Tibial nerve (tissue), 4 donors: ENCODE measurements around the gene CENPV. TPM values are rescaled to one million over a fixed set of nuclear protein-coding genes. Genes with fewer than 3 reads are reported as not detected.
A peak's percentile ranks its signal among the peaks of the same experiment; 100 is the strongest.

ENCODE experiments used
- DNase-seq, 2 donors: peaks; one replicate each; pipeline ENCODE4 v3.0.0-alpha.2; 2019; ENCODE audit warnings: low spot score in 2 of 2
- H3K27ac ChIP-seq, 4 donors: fragments of 200-600 bp; sonication (generic) in 3 of 4; one replicate each; pipeline ENCODE4 v1.5.1; 2017 to 2019; ENCODE audit warnings: mild to moderate bottlenecking in 1 of 4
- H3K27me3 ChIP-seq, 2 donors: fragments of 200-600 bp; sonication (generic) in 1 of 2; one replicate each; pipeline versions ENCODE4 v1.5.1 to v1.6.0; 2017 to 2019
- H3K36me3 ChIP-seq, 3 donors: fragments of 200-600 bp; sonication (generic); one replicate each; pipeline ENCODE4 v1.5.1; 2018 to 2019
- H3K4me1 ChIP-seq, 4 donors: fragments of 200-600 bp; sonication (generic) in 3 of 4; one replicate each; pipeline ENCODE4 v1.5.1; 2017 to 2019
- H3K4me3 ChIP-seq, 4 donors: fragments of 200-600 bp; sonication (generic) in 3 of 4; one replicate each; pipeline ENCODE4 v1.5.1; 2017 to 2019; ENCODE audit warnings: mild to moderate bottlenecking in 1 of 4, moderate library complexity in 1 of 4
- H3K9me3 ChIP-seq, 4 donors: fragments of 200-600 bp; sonication (generic) in 3 of 4; one replicate each; pipeline ENCODE4 v1.5.1; 2017 to 2019
- EP300 ChIP-seq, 2 donors: sonication (generic); formaldehyde crosslinking; IDR thresholded peaks; one replicate each; pipeline ENCODE4 v1.6.1; 2017; ENCODE audit warnings: antibody characterized with exemption in 2 of 2, mild to moderate bottlenecking in 1 of 2
- POLR2A ChIP-seq, 2 donors: fragments of 450-650 bp; IDR thresholded peaks; one replicate each; pipeline ENCODE4 v1.6.1; 2017; ENCODE audit warnings: antibody characterized with exemption in 2 of 2, mild to moderate bottlenecking in 2 of 2, moderate library complexity in 2 of 2
- WGBS, 2 donors: methylation state at CpG; one replicate each; pipeline ENCODE4 v1.1.5; 2018; 5-methylcytosine and 5-hydroxymethylcytosine counted together
- total RNA-seq, 4 donors: library from RNA; depleted of rRNA; stranded (reverse); fragments of >200 nt; gene quantifications; one replicate each; pipeline ENCODE4 v1.1.0, GENCODE V29; 2016
- TF ChIP-seq, protein P1 (sequence below), 5 experiments: fragments of 200-600 bp in 3 of 5; fragments of 450-650 bp in 2 of 5; sonication (generic) in 3 of 5; IDR thresholded peaks; one replicate each; pipeline ENCODE4 v1.5.1; 2016 to 2019; ENCODE audit warnings: antibody characterized with exemption in 5 of 5, mild to moderate bottlenecking in 3 of 5, moderate library complexity in 2 of 5

Gene CENPV
- total RNA-seq, 4 donors from 2014 or later, result 8.5 to 23.1 (median 12.8) TPM

DNA sequence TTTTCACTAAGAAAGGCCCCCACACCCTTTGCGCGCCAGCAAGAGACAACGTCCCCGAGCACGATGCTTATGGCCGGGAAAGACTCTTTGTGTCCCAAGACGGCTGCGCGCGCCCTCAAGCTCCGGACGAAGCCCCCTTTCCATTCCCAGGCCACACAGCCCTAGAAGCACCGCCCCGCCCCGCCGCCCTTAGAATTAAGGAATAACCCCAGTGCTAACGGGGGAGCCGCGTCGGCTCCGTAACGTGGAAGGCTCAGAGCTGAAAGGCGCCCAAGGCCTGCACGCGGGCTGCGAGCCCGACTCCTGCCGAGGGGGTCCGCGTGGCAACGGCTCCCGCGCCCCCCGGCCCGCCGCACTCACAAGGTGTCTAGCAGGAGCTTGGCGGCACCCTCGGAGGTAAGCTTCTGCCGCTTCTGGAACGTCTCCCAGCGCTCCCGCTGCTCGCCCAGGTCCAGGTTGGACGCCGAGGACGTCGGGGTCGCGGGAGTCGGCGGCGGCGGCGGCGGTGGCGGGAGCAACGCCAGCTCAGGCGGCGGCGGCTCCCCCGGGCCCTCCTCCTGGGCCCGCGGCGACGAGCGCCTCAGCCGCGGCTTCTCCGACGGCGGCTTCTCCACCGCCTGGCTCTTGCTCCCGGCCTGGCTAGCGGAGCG lies 477 bp downstream of the CENPV start:
- Histone ChIP-seq H3K27me3 (peaks cover 0 to 33% of the 10 kb centered on the region in 2 donors), H3K9me3 (no peaks in the 10 kb centered on the region), H3K27ac (peak overlapping the region in 1 of 4 donors; percentile 77), H3K36me3 (peaks cover 0 to 18% (median 0%) of the 10 kb centered on the region in 3 donors), H3K4me1 (peaks cover 0 to 14% (median 0%) of the 10 kb centered on the region in 4 donors), H3K4me3 (peak overlapping the region; percentile 38 to 68 (median 54))
- peak in 1 of 2 donors; percentile 28 for DNase-seq
- TF ChIP-seq, protein P1, sequence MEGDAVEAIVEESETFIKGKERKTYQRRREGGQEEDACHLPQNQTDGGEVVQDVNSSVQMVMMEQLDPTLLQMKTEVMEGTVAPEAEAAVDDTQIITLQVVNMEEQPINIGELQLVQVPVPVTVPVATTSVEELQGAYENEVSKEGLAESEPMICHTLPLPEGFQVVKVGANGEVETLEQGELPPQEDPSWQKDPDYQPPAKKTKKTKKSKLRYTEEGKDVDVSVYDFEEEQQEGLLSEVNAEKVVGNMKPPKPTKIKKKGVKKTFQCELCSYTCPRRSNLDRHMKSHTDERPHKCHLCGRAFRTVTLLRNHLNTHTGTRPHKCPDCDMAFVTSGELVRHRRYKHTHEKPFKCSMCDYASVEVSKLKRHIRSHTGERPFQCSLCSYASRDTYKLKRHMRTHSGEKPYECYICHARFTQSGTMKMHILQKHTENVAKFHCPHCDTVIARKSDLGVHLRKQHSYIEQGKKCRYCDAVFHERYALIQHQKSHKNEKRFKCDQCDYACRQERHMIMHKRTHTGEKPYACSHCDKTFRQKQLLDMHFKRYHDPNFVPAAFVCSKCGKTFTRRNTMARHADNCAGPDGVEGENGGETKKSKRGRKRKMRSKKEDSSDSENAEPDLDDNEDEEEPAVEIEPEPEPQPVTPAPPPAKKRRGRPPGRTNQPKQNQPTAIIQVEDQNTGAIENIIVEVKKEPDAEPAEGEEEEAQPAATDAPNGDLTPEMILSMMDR (IDR thresholded peaks at IDR 0.05), result no peak
- no peak for TF ChIP-seq POLR2A (IDR thresholded peaks at IDR 0.05)
- no peak for TF ChIP-seq EP300 (IDR thresholded peaks at IDR 0.05)
- WGBS, 2 donors, result 0 to 1% methylated on average over 35 to 41 of the region's 75 CpGs

DNA sequence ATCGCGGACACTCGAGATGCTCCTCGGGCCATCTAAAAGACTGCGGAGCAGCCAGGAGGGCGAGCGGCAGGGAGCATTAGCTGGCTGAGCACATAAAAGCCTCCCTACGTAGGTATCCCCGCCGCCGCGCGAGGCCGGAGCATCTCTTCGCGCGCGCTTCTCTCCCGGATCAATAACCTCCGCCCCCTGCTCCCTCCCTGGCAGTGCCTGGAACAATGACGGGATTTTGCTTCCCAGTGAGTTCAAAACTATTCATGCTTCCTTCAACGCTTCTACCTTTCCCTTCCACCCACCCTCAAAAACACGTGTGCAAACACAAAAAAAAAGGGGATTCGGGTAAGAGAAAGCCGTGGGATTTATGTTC lies 984 bp downstream of the CENPV start:
- Histone ChIP-seq H3K36me3 (peaks cover 0 to 18% (median 0%) of the 10 kb centered on the region in 3 donors), H3K4me1 (peaks cover 0 to 14% (median 0%) of the 10 kb centered on the region in 4 donors), H3K9me3 (no peaks in the 10 kb centered on the region), H3K27ac (no peak overlapping the region), H3K4me3 (peak overlapping the region; percentile 38 to 68 (median 54)), H3K27me3 (peaks cover 0 to 33% of the 10 kb centered on the region in 2 donors)
- DNase-seq, result no peak
- WGBS, 2 donors, result 5 to 6% methylated on average over 25 of the region's 25 CpGs
- TF ChIP-seq EP300 (IDR thresholded peaks at IDR 0.05) (no peak), POLR2A (IDR thresholded peaks at IDR 0.05) (no peak)
- TF ChIP-seq, protein P1 (IDR thresholded peaks at IDR 0.05), result no peak

- H3K27ac ChIP-seq, result no peak overlapping the region
- H3K4me3 ChIP-seq, result peak overlapping the region in 3 of 4 donors; percentile 49 to 68 (median 58)
- 48 to 53% methylated on average over 10 of the region's 10 CpGs for WGBS, 2 donors
- no peaks in the 10 kb centered on the region for H3K9me3 ChIP-seq
- H3K36me3 ChIP-seq, result peaks cover 0 to 18% (median 0%) of the 10 kb centered on the region in 3 donors
- DNase-seq, result no peak
- H3K27me3 ChIP-seq, result peaks cover 0 to 33% of the 10 kb centered on the region in 2 donors
- TF ChIP-seq POLR2A (IDR thresholded peaks at IDR 0.05) (no peak), EP300 (IDR thresholded peaks at IDR 0.05) (no peak)
- TF ChIP-seq, protein P1 (IDR thresholded peaks at IDR 0.05), result no peak
- H3K4me1 ChIP-seq, result peaks cover 0 to 14% (median 0%) of the 10 kb centered on the region in 4 donors
These were observed 1.4 kb downstream of the CENPV start for GRCh38 chr17:16351831-16352230.

DNA sequence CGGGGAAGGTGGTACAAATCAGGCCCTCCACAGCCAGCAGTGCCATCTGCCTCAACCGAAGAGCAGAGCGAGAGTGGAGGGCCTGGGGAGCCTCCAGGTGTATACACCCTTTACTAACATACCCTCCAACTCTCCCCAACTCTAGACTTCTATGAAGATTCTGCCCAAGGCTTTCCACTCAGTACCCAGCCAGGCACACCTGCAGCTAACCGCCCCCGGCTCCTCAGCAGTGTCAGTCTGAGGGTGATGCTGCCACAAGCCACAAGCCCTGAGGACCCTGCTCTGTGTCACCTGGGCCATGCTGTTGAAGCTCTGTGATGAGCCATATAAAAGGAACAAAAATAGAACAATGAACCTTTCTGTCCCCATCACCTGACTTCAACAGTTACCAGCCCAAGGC lies 3.8 kb downstream of the CENPV start:
- WGBS, 2 donors, result 90 to 94% methylated on average over 5 of the region's 5 CpGs
- Histone ChIP-seq H3K4me3 (no peak overlapping the region), H3K9me3 (no peaks in the 10 kb centered on the region), H3K27ac (no peak overlapping the region), H3K4me1 (peaks cover 0 to 14% (median 0%) of the 10 kb centered on the region in 4 donors), H3K36me3 (peaks cover 0 to 29% (median 0%) of the 10 kb centered on the region in 3 donors), H3K27me3 (peaks cover 0 to 25% of the 10 kb centered on the region in 2 donors)
- DNase-seq, result no peak
- TF ChIP-seq, protein P1 (IDR thresholded peaks at IDR 0.05), result no peak
- no peak for TF ChIP-seq EP300 (IDR thresholded peaks at IDR 0.05)
- TF ChIP-seq POLR2A (IDR thresholded peaks at IDR 0.05), result no peak

DNA sequence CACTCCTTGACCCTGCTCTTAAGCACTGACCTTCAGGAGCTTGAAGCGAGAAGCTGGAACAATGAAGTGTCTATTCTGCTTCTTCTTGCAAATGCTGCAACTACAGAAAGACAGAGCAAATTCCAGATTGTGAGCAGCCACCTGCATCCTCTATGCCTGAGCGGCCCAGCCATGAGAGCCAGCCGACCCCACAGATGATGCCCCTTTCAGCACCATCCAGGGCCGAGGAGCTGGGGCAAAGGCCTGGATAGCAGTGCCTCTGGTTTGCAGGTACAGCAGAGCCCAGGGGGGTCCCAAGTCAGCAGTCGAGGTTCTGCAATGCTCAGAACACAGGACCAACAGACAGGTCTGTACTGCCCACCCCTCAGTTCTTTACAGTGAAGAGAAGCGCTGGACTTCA lies 4.7 kb downstream of the CENPV start:
- peaks cover 0 to 37% (median 1%) of the 10 kb centered on the region in 3 donors for H3K36me3 ChIP-seq
- no peak overlapping the region for H3K27ac ChIP-seq
- H3K27me3 ChIP-seq, result peaks cover 0 to 17% of the 10 kb centered on the region in 2 donors
- no peak for DNase-seq
- peaks cover 0 to 14% (median 0%) of the 10 kb centered on the region in 4 donors for H3K4me1 ChIP-seq
- no peak overlapping the region for H3K4me3 ChIP-seq
- H3K9me3 ChIP-seq, result no peaks in the 10 kb centered on the region
- WGBS, 2 donors, result 72 to 80% methylated on average over 6 of the region's 6 CpGs
- TF ChIP-seq EP300 (IDR thresholded peaks at IDR 0.05), result no peak
- no peak for TF ChIP-seq POLR2A (IDR thresholded peaks at IDR 0.05)
- TF ChIP-seq, protein P1 (IDR thresholded peaks at IDR 0.05), result no peak
